Osteocyte (in vitro differentiated cells): Measurements from ENCODE around the gene ANKRD7. TPM values are rescaled to one million over a fixed set of nuclear protein-coding genes. Genes with fewer than 3 reads are reported as not detected.

Source experiments
- DNase-seq: peaks from one replicate; pipeline ENCODE4 v3.0.0; 2021; ENCODE audit warnings: mixed read lengths; ENCODE audit not compliant: unreplicated experiment; ENCODE audit errors: extremely low spot score
- H3K27ac Mint-ChIP-seq: one replicate; pipeline ENCODE4 v1.8.0; 2021; ENCODE audit warnings: mild to moderate bottlenecking, mixed read lengths; ENCODE audit not compliant: unreplicated experiment
- H3K27me3 Mint-ChIP-seq: one replicate; pipeline ENCODE4 v1.8.0; 2021; ENCODE audit warnings: mixed read lengths; ENCODE audit not compliant: unreplicated experiment
- H3K36me3 Mint-ChIP-seq: one replicate; pipeline ENCODE4 v1.8.0; 2021; ENCODE audit warnings: mixed read lengths; ENCODE audit not compliant: unreplicated experiment
- H3K4me1 Mint-ChIP-seq: one replicate; pipeline ENCODE4 v1.8.0; 2021; ENCODE audit warnings: mixed read lengths; ENCODE audit not compliant: unreplicated experiment
- H3K4me3 Mint-ChIP-seq: one replicate; pipeline ENCODE4 v1.8.0; 2021; ENCODE audit warnings: mild to moderate bottlenecking, moderate library complexity, mixed read lengths; ENCODE audit not compliant: unreplicated experiment
- H3K9me3 Mint-ChIP-seq: one replicate; pipeline ENCODE4 v1.8.0; 2021; ENCODE audit warnings: mixed read lengths; ENCODE audit not compliant: unreplicated experiment
- CTCF ChIP-seq: fragments of 200-600 bp; sonication (generic); IDR thresholded peaks from 2 replicates; pipeline ENCODE4 v1.5.0; 2021; ENCODE audit warnings: antibody characterized with exemption, mild to moderate bottlenecking, moderate library complexity
- total RNA-seq: library from RNA; stranded (reverse); gene quantifications from 2 replicates; pipeline ENCODE4 v1.2.1, GENCODE V29; 2021

ANKRD7 gene
- total RNA-seq, 1 donor from 2014 or later = not detected

- no peak overlapping the region for H3K27ac Mint-ChIP-seq
- H3K9me3 Mint-ChIP-seq = no peaks in the 10 kb centered on the region
- H3K4me1 Mint-ChIP-seq = no peaks in the 10 kb centered on the region
- H3K27me3 Mint-ChIP-seq = peaks cover 7% of the 10 kb centered on the region
- DNase-seq = no peak
- H3K36me3 Mint-ChIP-seq = no peaks in the 10 kb centered on the region
- TF ChIP-seq CTCF = peak; percentile 40
- H3K4me3 Mint-ChIP-seq = no peak overlapping the region
Observed at GRCh38 chr7:118250860-118251494, 26.5 kb downstream of the ANKRD7 start.

- no peak for TF ChIP-seq CTCF
- Mint-ChIP-seq H3K27me3 (peaks cover 7% of the 10 kb centered on the region), H3K27ac (no peak overlapping the region), H3K9me3 (no peaks in the 10 kb centered on the region), H3K4me1 (no peaks in the 10 kb centered on the region), H3K4me3 (no peak overlapping the region), H3K36me3 (no peaks in the 10 kb centered on the region)
- DNase-seq = no peak
Observed at GRCh38 chr7:118252087-118252486, 27.6 kb downstream of the ANKRD7 start.

- H3K4me1 Mint-ChIP-seq = no peaks in the 10 kb centered on the region
- no peaks in the 10 kb centered on the region for H3K36me3 Mint-ChIP-seq
Observed at GRCh38 chr7:118259115-118259514, 34.6 kb downstream of the ANKRD7 start.

GRCh38 chr7:118264836-118265235, 40.3 kb downstream of the ANKRD7 start:
- Mint-ChIP-seq H3K36me3 (no peaks in the 10 kb centered on the region), H3K27ac (no peak overlapping the region), H3K4me1 (no peaks in the 10 kb centered on the region), H3K9me3 (no peaks in the 10 kb centered on the region), H3K4me3 (no peak overlapping the region), H3K27me3 (no peaks in the 10 kb centered on the region)
- TF ChIP-seq CTCF = no peak
- DNase-seq = no peak

More at GRCh38 chr7:118259115-118259514, 34.6 kb downstream of the ANKRD7 start:
- Mint-ChIP-seq H3K27me3 (no peaks in the 10 kb centered on the region), H3K9me3 (no peaks in the 10 kb centered on the region), H3K4me3 (no peak overlapping the region), H3K27ac (no peak overlapping the region)
- DNase-seq = no peak
- TF ChIP-seq CTCF = peak; percentile 34

- no peaks in the 10 kb centered on the region for H3K36me3 Mint-ChIP-seq
- no peak overlapping the region for H3K4me3 Mint-ChIP-seq
- H3K27ac Mint-ChIP-seq = no peak overlapping the region
- no peaks in the 10 kb centered on the region for H3K9me3 Mint-ChIP-seq
- peaks cover 3% of the 10 kb centered on the region for H3K27me3 Mint-ChIP-seq
- DNase-seq = no peak
- peaks cover 1% of the 10 kb centered on the region for H3K4me1 Mint-ChIP-seq
- no peak for TF ChIP-seq CTCF
Observed at GRCh38 chr7:118280319-118281012, 56.0 kb downstream of the ANKRD7 start.
